Lung (tissue), 12 donors: ENCODE measurements around the gene RIN1. TPM values are rescaled to one million over a fixed set of nuclear protein-coding genes. Genes with fewer than 3 reads are reported as not detected.

Source experiments
- ATAC-seq: fragments of 200-7000 bp; cut with Tn5 transposase; one replicate; pipeline ENCODE4 v1.9.1; 2020; ENCODE audit warnings: moderate number of reproducible peaks; ENCODE audit not compliant: insufficient read depth, low FRiP score
- DNase-seq, 3 donors: peaks; one replicate each; pipeline ENCODE4 v3.0.0-alpha.2; 2013 to 2017
- H3K27ac ChIP-seq, 2 donors: one replicate each; pipeline ENCODE4 v1.5.1; 2013; ENCODE audit warnings: mild to moderate bottlenecking in 2 of 2, moderate library complexity in 2 of 2, control low read depth in 1 of 2, inconsistent platforms in 1 of 2, low read depth in 1 of 2, low read length in 1 of 2
- H3K27me3 ChIP-seq, 3 donors: one replicate each; pipeline ENCODE4 v1.5.1; 2013; ENCODE audit warnings: low read length in 2 of 3; ENCODE audit not compliant: control insufficient read depth in 3 of 3, insufficient read depth in 3 of 3
- H3K36me3 ChIP-seq, 4 donors: one replicate each; pipeline ENCODE4 v1.5.1; 2013; ENCODE audit warnings: low read length in 4 of 4, mild to moderate bottlenecking in 1 of 4, moderate library complexity in 1 of 4; ENCODE audit not compliant: control insufficient read depth in 4 of 4, insufficient read depth in 4 of 4
- H3K4me1 ChIP-seq, 5 donors: one replicate each; pipeline ENCODE4 v1.5.1; 2013; ENCODE audit warnings: low read length in 5 of 5, mild to moderate bottlenecking in 2 of 5, moderate library complexity in 1 of 5; ENCODE audit not compliant: control insufficient read depth in 5 of 5, insufficient read depth in 5 of 5
- H3K4me3 ChIP-seq: one replicate; pipeline ENCODE4 v1.5.1; 2013; ENCODE audit warnings: mild to moderate bottlenecking, control low read depth, moderate library complexity
- H3K9ac ChIP-seq, 2 donors: one replicate each; pipeline ENCODE4 v1.5.1; 2013; ENCODE audit warnings: low read length in 2 of 2, control low read depth in 1 of 2; ENCODE audit not compliant: insufficient read depth in 1 of 2
- H3K9me3 ChIP-seq, 4 donors: one replicate each; pipeline ENCODE4 v1.5.1; 2013; ENCODE audit warnings: low read length in 3 of 4, mild to moderate bottlenecking in 1 of 4, moderate library complexity in 1 of 4; ENCODE audit not compliant: control insufficient read depth in 4 of 4, insufficient read depth in 3 of 4
- CTCF ChIP-seq: IDR thresholded peaks from 2 replicates; pipeline ENCODE4 v1.5.1; 2012; ENCODE audit warnings: mild to moderate bottlenecking; ENCODE audit errors: control extremely low read depth, extremely low read depth
- WGBS, 2 donors: extraction: QIAGEN DNeasy Blood & Tissue Kit; methylation state at CpG; one replicate each; pipeline ENCODE4 v1.1.7; 2013; 5-methylcytosine and 5-hydroxymethylcytosine counted together
- polyA plus RNA-seq, 2 donors: library from polyadenylated mRNA; stranded (reverse); fragments of 200-250 nt; gene quantifications; one replicate each; pipeline ENCODE4 v1.2.1, GENCODE V29; 2013
- total RNA-seq, 2 donors: library from RNA; depleted of rRNA in 1 of 2; stranded (reverse); fragments of >200 nt in 1 of 2; gene quantifications; one replicate each; pipeline ENCODE4 v1.2.1, GENCODE V29; 2014 to 2021
- donor health status: control.
- donor health status: control.
- donor health status: Bipolar disorder and iron deficiency.
- donor health status: healthy.
- donor health status: DM: yes; HTN: yes; CAD: no.

Gene RIN1
- total and polyA plus RNA-seq, 4 donors: 1.9 to 15.1 (median 9.6) TPM

DNA sequence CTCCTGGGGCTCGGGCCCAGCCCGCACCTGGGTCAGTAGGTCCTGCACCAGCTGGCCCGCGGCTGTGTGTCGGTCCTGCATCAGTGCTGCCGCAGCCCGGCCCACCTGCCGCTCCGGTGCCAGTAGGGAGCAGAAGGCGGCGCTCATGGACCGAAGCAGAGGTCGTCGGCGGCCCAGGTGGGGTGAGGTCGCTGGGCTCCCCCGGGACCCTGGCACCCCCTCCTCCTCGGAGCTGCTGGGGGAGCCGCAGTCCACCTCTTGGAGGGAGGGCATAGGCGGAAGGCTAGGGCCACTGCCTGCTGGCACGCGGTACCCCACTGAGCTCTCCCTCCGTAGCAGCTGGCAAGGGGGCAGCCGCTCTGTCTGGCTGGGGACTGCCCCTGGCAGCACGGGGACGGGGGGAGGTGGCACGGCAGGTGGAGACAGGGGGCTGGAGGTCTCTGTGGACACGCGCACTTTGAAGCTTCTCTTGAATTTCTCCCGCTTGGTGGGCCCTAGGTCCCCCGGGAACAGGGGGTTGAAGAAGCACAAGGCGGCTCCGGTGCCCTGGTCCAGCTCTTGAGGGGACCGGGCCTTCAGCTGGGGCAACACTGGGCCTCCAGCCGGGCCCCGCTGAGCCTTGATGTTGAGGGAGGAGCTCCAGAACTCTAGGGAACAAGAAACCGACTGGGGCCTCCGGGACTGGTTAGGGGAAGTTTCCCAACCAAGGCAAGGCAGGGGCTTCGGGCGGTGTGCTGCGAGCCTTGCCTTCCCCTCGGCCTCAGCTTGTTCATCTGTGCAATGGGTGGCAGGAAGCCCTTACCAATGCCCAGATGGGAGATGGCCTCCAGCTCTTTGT, 1.4 kb downstream of the RIN1 start:
- no peaks in the 10 kb centered on the region for H3K27me3 ChIP-seq
- H3K9ac ChIP-seq: peak overlapping the region in 1 of 2 donors; percentile 37
- peaks cover 0 to 1% (median 0%) of the 10 kb centered on the region in 4 donors for H3K9me3 ChIP-seq
- no peak for TF ChIP-seq CTCF
- peak overlapping the region in 1 of 2 donors; percentile 91 for H3K27ac ChIP-seq
- DNase-seq (no peak), ATAC-seq (no peak)
- peak overlapping the region; percentile 63 for H3K4me3 ChIP-seq
- 78 to 81% methylated on average over 35 to 42 of the region's 42 CpGs for WGBS, 2 donors
- peaks cover 0 to 44% (median 4%) of the 10 kb centered on the region in 4 donors for H3K36me3 ChIP-seq
- peaks cover 0 to 21% (median 10%) of the 10 kb centered on the region in 5 donors for H3K4me1 ChIP-seq

DNA sequence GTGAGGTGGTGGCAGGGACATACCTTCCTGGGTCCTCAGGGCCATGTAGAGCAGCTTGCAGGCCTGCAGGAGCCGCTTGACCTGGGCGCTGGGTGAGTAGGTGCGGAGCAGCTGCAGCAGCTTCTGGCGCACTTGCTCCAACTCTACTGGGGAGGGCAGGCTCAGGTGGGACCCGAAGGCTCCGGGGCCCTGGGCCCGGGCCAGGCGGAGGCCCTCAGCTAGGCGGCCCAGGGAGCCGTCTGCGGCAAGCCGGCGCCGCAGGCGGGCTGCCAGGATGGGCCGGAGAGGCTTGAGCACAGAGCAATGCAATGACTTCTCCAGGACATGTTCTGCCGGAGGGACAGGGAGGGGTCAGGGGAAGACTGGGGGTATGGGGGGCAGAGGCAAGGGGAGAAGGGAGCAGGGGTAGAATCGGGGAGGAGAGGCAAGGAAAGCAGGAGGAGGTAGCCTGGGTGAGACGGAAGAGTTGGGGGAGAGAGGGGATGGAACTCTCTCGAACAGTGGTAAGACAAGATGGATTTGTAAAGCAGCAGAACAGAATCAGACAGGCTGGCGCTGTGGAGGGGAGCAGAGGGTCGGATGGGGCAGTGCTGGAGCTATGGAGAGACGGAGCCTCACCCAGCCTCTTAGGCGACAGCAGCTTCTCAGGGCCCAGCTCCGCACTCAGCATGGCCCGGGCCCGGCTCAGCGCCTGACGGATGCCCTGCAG, 2.2 kb downstream of the RIN1 start:
- 87 to 93% methylated on average over 29 of the region's 29 CpGs for WGBS, 2 donors
- peaks cover 0 to 21% (median 10%) of the 10 kb centered on the region in 5 donors for H3K4me1 ChIP-seq
- H3K9ac ChIP-seq: no peak overlapping the region
- ATAC-seq: no peak
- no peak for TF ChIP-seq CTCF
- no peak for DNase-seq
- H3K36me3 ChIP-seq: peaks cover 0 to 37% (median 2%) of the 10 kb centered on the region in 4 donors
- no peak overlapping the region for H3K27ac ChIP-seq
- no peak overlapping the region for H3K4me3 ChIP-seq
- no peaks in the 10 kb centered on the region for H3K27me3 ChIP-seq
- H3K9me3 ChIP-seq: peaks cover 0 to 1% (median 0%) of the 10 kb centered on the region in 4 donors

- no peak for TF ChIP-seq CTCF
- WGBS, 2 donors: 92 to 94% methylated on average over 19 of the region's 19 CpGs
- ATAC-seq (no peak), DNase-seq (no peak)
- H3K36me3 ChIP-seq: peaks cover 0 to 30% (median 0%) of the 10 kb centered on the region in 4 donors
- H3K4me3 ChIP-seq: no peak overlapping the region
- H3K27ac ChIP-seq: no peak overlapping the region
- H3K4me1 ChIP-seq: peaks cover 0 to 28% (median 13%) of the 10 kb centered on the region in 5 donors
- H3K9me3 ChIP-seq: peaks cover 0 to 1% (median 0%) of the 10 kb centered on the region in 4 donors
- H3K27me3 ChIP-seq: no peaks in the 10 kb centered on the region
- H3K9ac ChIP-seq: no peak overlapping the region
Measured at GRCh38 chr11:66333220-66333877, 2.9 kb downstream of the RIN1 start.
